Measurements from ENCODE around the gene PKDCC.

The PKDCC gene

GRCh38 chr2:42047488-42048298 lies at the start of gene PKDCC:
Gene PKDCC (plus strand): TSS chr2:42048021. CDS start chr2:42048200, 179 bp downstream.
- DNase-seq: peak; percentile 95

GRCh38 chr2:41998186-41999127 lies 49.4 kb upstream of the PKDCC start:
- peak; percentile 80 for DNase-seq

GRCh38 chr2:41999128-41999480 lies 48.7 kb upstream of the PKDCC start:
- no peak for DNase-seq

GRCh38 chr2:41999592-42000281 lies 48.1 kb upstream of the PKDCC start:
- DNase-seq: no peak

GRCh38 chr2:42001711-42002201 lies 46.1 kb upstream of the PKDCC start:
- DNase-seq: peak; percentile 61

- no peak for DNase-seq
Observed at GRCh38 chr2:42007551-42007950, 40.3 kb upstream of the PKDCC start.

GRCh38 chr2:42008241-42008921 lies 39.4 kb upstream of the PKDCC start:
- no peak for DNase-seq

- no peak for DNase-seq
Observed at GRCh38 chr2:42009657-42010580, 37.9 kb upstream of the PKDCC start.

GRCh38 chr2:42010743-42011298 lies 37.0 kb upstream of the PKDCC start:
- DNase-seq: no peak

- DNase-seq: no peak
Observed at GRCh38 chr2:42012137-42012536, 35.7 kb upstream of the PKDCC start.

GRCh38 chr2:42012651-42013050 lies 35.2 kb upstream of the PKDCC start:
- DNase-seq: no peak

GRCh38 chr2:42013409-42013808 lies 34.4 kb upstream of the PKDCC start:
- no peak for DNase-seq

- peak; percentile 63 for DNase-seq
Observed at GRCh38 chr2:42021464-42021863, 26.4 kb upstream of the PKDCC start.

GRCh38 chr2:42025151-42025582 lies 22.7 kb upstream of the PKDCC start:
- DNase-seq: peak; percentile 84

GRCh38 chr2:42026272-42026671 lies 21.5 kb upstream of the PKDCC start:
- DNase-seq: no peak

- peak; percentile 69 for DNase-seq
Observed at GRCh38 chr2:42028571-42029148, 19.2 kb upstream of the PKDCC start.

- DNase-seq: no peak
Observed at GRCh38 chr2:42029171-42029570, 18.6 kb upstream of the PKDCC start.

GRCh38 chr2:42029639-42030199 lies 18.1 kb upstream of the PKDCC start:
- no peak for DNase-seq

- no peak for DNase-seq
Observed at GRCh38 chr2:42030200-42030759, 17.5 kb upstream of the PKDCC start.

GRCh38 chr2:42030829-42031228 lies 17.0 kb upstream of the PKDCC start:
- no peak for DNase-seq

Measured in right hindlimb (tissue), 1 donor.